ENCODE results near the gene EGLN2.
A peak's percentile ranks its signal among the peaks of the same experiment; 100 is the strongest.
"Not testable (repeated sequence)": the region's sequence is repeated elsewhere in the genome, so short reads cannot be mapped to it uniquely, and the experiment has no call there.

EGLN2 gene

GRCh38 chr19:40776932-40777644 lies 21.9 kb upstream of the EGLN2 start:
- peak; percentile 63 to 64 for ATAC-seq

- no peak for ATAC-seq
These were observed 21.4 kb upstream of the EGLN2 start for GRCh38 chr19:40777645-40777936.

- ATAC-seq = peak; percentile 83 to 88
These were observed 20.9 kb upstream of the EGLN2 start, which contains the start of gene RAB4B for GRCh38 chr19:40777937-40778705. TSS of gene RAB4B (plus strand) at chr19:40778247. CDS start at chr19:40778376, 129 bp downstream.

GRCh38 chr19:40778706-40779284 lies 20.2 kb upstream of the EGLN2 start:
- no peak for ATAC-seq

- ATAC-seq = no peak
These were observed 18.4 kb upstream of the EGLN2 start for GRCh38 chr19:40780582-40780981.

GRCh38 chr19:40781140-40781539 lies 17.9 kb upstream of the EGLN2 start:
- ATAC-seq = no peak

- ATAC-seq = no peak
These were observed 15.3 kb upstream of the EGLN2 start for GRCh38 chr19:40783711-40784110.

GRCh38 chr19:40784146-40784545 lies 14.8 kb upstream of the EGLN2 start:
- ATAC-seq = not testable (repeated sequence)

GRCh38 chr19:40785526-40785925 lies 13.5 kb upstream of the EGLN2 start:
- ATAC-seq = no peak

- no peak for ATAC-seq
These were observed 12.6 kb upstream of the EGLN2 start for GRCh38 chr19:40786060-40787037.

GRCh38 chr19:40791349-40791748 lies 7.6 kb upstream of the EGLN2 start:
- ATAC-seq = no peak

GRCh38 chr19:40791996-40792395 lies 7.0 kb upstream of the EGLN2 start:
- no peak for ATAC-seq

- no peak for ATAC-seq
These were observed 1.6 kb upstream of the EGLN2 start for GRCh38 chr19:40797166-40797962.

GRCh38 chr19:40797963-40798682 lies 868 bp upstream of the EGLN2 start:
- peak; percentile 25 to 37 for ATAC-seq

- no peak for ATAC-seq
These were observed 757 bp downstream of the EGLN2 start for GRCh38 chr19:40799558-40800338.

- no peak for ATAC-seq
These were observed 1.5 kb downstream of the EGLN2 start for GRCh38 chr19:40800339-40800996.

GRCh38 chr19:40800997-40801377 lies 2.0 kb downstream of the EGLN2 start:
- no peak for ATAC-seq

- no peak for ATAC-seq
These were observed 2.7 kb downstream of the EGLN2 start for GRCh38 chr19:40801426-40802299.

Measured in activated CD4-positive, CD25-positive, alpha-beta regulatory T cell treated with anti-CD3 and anti-CD28 coated beads, Interleukin-2, amount 50 U/mL, for 24 hours (primary cell).